GM03348 (cell line): Measurements from ENCODE around the gene AMOTL2.
A peak's percentile ranks its signal among the peaks of the same experiment; 100 is the strongest.

ENCODE experiments used
- DNase-seq: peaks from one replicate; pipeline ENCODE4 v3.0.0; 2012; ENCODE audit warnings: low spot score

Gene AMOTL2

DNA sequence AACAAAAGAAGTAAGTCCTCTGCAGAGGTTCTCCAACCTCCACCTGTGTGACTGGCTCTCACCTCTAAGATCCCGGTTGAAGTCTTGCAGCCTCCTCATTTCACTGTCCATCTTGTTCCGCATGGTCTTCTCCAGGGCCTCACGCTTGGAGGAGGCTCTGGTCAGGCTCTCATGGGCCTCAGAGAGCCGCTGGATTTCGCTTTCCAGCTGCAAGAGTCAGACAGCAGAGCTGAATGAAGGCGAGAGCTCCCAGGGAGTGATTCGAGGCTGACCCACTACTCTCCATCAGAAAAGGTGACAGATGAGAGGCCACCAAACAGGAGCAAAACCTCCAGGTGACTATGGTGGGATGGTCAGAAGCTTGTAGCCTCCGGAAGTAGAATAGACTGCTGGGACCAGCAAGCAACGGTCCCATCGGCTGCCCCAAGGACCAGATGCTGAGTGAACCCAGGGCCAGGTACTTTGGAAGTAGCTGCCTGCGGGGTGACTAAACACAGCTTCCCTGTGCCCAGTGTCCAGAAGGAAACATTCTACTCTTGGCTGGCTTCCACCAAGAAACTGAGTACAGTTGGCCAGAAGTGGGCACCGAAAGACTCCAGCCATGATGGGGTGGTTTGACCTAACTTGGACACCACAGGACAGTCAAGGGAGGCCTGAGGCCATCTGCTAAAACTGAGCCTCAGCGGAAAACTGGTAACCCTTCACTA lies 7.9 kb downstream of the AMOTL2 start:
- DNase-seq: no peak

DNA sequence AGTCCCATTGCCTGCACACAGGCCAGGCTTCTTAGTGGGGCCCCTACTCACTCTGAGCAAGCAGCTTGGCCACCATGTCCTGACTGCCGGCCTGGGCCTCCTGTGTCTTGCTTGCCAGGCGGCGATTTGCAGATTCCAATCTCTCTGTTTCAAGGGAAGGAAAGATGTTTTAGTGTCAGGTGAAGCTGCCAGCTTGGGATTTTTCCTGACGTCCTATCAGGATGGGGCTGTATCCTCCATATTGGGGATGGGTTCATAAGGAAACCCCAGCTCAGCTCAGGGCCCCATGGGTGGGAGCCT lies 8.5 kb downstream of the AMOTL2 start:
- no peak for DNase-seq

DNA sequence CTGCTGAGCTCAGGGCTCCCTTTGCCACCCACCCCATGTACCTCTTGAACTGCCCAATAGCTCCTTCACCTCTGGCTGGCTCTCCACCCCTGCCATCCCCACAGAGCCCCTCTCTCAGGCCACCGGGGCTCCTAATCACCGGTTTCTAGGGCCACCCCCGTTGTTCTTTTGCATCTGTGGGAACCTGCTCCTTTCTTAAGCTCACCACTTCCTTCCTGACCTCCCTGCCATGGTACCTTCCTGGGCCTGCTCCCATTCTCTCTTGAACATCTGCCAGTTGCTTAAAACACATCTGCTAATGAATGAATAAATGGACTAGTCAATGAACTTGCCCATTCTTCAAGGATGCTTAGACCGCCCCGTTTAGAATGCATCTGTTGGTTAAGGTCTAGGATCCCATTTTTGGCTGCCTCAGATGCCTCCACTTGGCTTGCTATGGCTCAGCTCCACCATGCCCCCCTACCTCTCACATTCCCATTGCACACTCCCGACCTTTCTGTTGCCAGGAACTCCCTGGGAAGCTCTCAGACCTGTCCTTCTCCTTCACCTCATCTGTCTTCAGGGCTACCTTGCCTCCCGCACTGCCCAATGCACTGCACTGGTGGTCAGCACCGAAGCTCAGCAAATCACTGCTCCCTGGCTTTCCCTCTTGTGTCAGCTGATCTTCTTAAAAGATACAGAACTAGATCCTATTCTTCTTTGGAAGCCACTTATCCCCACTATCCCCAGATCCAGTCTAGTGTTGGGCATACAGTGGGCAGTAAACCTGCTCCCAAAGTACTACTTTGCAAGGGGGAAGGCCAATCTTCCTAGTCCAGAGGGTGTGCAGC lies 9.1 kb downstream of the AMOTL2 start:
- DNase-seq: no peak

DNA sequence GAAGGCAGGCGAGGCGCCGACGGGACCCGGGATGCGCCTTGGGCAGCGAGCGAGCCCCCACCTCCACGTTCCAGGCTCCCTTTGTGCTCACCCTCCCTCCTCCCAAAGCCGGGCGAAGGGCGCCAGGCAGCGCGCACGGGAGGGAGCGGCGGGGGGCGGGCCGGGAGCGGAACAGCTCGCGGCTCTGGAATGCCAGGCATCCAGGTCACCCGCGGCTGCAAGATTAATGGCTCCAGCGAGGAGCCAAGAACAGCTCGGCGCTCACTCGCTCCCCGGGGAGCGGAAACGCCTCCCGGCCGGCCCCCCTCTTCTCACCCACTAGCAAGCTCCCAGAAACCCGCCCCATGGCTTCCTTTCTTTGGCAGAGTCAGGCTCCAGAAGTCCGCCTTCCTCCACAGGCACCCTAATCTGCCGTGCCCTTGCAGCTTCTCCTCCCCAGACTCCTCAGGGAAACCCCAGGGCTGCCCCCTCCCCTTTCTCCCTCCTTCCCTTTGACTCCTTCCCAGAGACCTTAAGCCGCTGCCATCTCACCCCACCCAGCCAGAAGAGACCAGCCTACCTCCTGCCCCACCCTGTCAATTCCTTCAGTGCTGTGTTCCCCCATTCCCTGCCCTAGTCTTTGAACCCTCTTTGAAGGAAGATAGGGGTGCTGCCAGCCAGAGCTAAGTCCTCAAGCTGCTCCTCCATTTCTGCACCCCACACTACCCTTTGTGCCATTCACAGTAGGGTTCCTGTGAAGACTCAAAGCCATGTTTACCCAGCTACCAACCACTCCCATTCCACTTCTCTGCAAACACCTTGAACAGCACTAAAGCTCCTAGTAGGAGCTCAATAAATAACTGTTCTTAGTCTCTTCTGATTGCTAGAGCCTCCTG lies 9.9 kb downstream of the AMOTL2 start:
- DNase-seq: peak; percentile 97

DNA sequence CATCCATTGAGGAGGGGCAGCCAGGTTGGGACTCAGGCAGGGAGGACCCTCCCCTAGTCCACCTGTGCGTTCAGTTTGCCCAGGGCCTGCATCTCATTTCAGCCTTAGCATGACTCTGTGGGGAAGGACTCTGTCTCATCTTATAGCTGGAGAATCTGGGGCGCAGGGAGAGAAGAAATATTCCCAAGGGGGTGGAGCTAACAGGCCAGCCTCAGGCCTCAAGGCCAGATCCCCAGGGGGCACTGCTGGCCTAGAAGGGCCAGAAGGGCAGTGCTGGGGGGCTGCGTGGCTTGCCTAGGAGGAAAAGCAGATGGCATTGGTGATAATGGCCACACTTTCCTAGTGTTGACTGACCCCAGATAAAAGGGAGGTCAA lies 10.9 kb downstream of the AMOTL2 start:
- no peak for DNase-seq

DNA sequence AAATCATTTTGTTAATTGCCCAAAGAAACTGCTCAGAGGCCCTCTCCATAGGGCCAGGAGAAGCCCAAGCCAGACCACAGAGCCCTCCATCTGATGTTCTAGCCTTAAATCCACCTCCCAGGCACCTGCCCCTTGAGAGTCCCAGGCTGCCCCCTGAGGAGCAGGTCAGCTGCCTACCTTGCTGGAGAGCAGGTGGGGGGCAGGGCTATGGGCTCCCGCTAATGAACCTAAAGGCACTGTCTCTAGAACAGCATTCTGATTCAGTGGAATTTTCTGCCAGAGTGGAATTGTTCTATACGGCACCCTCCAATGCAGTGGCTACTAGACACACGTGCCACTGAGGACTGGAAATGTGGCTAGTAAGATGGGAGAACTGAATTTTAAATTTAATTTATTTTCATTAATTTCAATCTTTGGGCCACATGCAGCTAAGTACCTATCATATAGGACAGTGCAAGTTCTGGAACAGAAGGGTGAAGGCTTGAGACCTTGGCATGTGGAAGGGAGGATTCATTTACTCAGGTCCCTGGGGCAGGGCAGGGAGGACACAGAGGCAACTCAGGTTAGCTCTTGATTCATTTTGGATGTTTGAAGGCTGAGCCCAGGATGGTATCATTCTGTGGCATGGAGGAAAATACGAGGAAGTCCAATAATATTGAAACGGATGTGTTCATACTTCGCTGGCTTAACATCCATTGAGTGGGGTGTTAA lies 11.4 kb downstream of the AMOTL2 start:
- DNase-seq: no peak

DNA sequence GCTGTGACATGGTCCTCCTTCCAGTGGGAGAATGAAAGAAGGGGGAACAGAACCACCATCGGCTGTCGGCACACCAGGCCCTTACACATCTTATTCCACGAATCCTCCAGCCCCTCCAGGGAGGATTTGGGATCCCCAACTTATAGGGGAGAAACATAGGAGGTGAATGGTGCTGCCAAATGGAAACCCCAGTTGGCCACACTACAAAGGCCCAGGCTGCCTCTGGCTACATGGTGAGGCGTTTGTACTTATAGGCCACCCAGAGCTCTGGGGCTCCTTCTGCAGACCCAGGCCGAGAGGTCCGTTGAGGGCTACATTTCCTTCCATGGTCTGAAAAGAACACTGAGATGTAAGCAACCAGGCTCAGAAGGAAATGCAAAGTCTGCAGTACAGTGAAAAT lies 12.0 kb downstream of the AMOTL2 start:
- no peak for DNase-seq

DNA sequence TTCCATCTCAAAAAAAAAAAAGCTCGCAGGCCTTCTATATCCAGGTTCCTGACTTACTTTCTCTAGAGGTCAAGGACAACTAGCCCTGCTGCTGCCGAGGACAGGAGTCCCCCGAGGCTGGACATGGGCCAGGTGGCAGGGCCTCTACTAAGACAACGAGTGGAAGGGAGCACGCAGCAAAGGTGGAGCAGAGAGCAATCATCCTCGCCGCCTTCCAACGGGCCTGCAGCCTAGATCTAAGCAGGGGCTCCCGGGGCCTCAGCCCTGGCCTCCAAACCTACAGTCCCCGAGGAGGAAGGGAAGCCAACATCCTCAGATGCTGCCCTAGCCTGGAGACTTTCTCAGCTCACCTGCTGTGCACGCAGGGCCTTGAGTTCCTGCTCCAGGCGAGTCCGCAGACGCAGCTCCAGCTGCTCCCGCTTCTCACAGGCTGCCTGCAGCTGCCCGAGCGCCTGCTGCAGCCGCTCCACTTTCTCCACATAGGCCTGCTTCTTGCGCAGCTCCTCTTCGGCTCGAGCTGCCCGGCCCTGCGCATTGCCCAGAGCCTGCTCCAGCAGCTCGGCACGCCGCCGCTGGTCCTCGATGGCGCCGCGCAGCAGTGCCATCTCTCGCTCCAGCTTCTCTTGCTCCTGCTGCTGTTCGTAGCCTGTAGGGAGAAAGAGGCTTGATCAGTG lies 12.9 kb downstream of the AMOTL2 start:
- no peak for DNase-seq

DNA sequence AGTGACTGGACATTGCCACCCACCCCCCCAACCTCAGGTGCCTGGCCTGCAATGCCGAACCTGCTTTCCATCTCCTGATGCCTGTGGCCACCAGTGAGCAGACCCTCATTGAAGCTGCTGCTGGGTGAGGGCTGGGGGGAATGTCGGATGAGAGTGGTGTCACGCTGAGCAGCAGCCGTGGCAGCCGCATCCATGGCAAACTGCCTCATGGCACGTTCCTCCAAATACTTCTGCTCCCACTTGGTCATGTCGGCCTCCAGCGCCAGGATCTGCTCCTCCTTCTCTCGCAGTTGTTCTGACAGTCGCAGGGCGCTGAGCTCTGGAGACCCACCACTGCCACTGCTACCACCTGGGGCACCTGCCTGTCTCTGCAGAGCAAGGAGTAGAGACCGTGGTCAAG lies 14.2 kb downstream of the AMOTL2 start:
- no peak for DNase-seq

DNA sequence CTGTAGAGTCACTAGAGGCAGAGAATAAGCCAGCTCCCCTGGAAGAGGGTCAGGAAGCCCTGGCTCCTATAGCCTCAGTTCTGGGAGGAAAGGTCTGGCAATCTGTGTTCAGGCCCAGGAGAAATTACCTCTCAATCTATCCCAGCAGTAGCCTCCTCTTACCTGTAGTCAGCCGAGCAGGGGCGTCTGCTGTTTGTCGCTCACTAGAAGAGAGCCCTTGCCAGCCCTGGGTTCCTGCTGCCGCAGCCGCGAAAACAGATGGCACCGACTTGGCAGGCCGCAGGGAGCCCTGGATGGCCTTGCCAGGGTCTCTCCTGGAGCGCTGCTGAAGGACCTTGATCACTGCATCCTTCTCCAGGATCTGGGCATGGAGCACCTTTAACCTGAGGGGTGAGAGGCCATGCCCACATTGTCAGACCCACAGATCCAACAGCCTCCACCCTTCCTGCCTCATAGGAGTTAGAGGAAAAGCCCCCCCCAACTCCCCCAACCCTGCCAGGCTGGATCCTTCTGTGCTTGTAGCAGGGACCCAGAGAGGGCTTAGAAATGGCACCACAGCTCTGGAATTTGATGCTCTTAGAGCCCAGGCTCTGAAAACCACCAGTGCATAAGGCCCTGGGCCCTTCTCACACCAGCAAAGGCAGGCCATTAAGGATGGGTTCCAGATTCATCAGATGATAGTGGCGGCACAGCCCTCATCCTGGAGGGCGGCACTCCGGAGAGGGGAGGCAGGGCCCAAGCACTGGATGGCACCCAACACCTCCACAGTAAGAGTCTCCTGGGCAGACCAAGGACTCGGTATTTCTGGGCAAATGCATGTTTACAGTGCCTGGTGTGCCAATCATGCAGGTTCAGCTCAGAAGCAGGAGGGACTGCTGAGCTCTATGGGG lies 14.9 kb downstream of the AMOTL2 start:
- DNase-seq: no peak

DNA sequence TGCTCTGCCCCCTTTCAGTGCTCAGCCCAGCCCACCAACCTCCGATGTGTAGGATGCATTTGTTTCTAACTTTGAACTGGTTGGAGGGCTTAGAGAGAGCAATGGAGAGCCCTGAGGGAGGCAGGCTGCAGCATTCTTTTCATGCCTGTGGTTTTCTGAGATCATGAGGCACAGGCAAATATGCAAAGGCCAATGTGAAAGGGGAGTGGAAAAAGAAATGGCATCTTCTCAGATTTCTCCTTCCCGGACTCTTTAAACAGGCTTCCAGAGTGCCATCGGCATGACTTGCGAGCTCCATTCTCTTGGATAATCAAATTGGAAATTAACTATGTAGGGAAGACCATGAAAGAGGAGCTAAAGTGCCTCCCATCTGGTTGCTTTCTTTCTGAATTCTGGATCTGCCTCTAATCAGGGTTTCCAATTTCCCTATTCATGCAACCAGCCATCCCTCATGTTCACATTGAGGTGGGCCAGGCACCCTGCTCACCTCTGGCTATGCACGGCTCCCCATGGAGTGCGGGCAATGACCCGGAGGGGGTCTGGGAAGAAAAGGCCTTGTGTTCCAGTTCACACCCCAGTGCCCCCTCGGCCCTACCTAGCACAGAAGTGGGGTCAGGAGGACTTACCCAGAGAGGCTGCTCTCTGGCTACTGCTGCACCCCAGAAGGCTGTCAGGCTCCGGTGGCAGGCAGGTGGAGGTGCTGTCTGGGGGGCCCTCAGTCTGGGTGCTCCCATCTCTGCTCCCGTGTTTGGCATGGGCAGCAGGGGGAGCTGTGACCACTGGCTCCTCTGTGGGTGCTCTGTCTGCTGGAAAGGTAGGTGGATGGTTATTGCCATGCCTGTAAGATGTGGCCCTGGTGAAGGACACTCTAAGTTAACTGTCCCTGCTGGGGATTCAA lies 16.1 kb downstream of the AMOTL2 start:
- DNase-seq: peak; percentile 87

DNA sequence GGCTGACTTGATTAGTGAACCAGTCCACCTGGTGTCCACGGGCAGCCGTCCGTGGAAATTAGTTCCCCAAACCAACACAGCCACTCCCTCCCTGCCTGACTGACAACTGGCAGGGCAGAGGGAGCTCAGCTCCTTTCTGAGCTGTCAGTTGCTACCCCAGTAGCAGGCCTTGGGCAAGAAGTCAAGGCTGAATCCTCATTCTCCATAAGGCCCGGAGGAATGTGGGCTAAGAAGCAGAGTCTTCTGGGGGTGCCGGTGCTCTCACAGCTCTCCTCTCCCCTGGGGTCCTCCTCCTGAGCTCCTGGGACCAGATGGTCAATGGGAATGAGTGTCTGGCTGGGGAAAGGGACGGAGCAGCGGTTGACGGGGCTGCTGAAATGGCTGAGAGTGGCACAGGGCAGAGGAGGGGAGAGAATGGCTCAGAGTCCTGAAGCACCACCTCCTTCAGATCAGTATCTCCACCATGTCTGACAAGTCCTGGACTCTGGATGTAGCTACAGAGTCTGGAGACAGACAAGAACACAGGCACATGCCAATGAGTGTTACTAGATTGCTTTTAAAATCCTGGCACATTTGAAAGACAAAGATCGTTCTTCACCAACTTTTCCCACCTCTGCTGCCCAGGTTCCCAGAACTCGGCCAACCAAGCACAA lies 16.9 kb downstream of the AMOTL2 start:
- no peak for DNase-seq

DNA sequence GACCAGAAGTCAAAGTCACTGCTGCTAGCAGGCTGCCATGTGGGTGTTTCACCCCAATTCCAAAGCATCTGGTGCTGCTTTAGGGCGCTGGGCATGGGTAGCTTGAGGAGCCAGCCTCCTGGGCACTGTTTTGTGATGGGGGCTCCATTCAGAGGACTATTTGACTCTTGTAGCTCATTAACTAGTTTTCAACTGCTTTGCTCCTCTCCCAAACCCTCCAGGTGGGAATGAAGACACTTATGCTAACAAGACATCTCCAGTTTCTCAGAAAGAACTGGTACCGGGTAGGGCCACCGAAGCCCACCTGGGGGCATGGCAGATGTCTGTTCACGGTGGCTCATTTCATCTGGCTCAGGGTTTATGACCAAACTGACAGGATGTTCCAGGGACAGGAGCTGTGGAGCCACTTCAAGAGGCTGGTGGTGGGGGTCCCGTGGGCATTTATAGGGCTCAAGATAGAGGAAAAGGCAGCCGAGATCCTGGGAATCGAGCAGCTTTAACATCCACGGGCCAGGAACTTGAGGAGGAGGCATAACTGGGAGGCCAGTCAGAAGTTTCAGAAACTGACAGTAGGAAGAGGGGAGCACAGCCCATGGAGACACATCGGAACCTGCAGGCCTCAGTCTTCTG lies 17.7 kb downstream of the AMOTL2 start:
- DNase-seq: no peak

DNA sequence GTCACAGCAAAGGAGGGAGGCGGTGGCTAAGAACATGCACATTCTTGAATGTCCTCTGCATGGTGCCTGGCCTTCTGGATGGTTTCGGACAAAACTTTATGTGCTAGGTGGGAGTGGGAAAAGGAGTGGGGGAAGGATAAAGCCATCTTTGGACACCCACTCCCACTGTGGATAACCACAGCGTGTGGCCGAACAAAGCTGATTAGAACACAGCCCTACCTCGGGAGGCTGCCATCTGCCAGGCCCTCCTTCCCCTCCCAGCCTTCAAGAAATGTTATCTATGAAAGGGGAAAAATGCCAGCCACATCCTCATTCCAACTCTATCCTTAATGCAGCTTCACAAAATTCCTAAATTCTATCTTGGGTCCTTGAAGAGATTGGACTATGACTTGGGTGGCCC lies 18.8 kb downstream of the AMOTL2 start:
- no peak for DNase-seq

DNA sequence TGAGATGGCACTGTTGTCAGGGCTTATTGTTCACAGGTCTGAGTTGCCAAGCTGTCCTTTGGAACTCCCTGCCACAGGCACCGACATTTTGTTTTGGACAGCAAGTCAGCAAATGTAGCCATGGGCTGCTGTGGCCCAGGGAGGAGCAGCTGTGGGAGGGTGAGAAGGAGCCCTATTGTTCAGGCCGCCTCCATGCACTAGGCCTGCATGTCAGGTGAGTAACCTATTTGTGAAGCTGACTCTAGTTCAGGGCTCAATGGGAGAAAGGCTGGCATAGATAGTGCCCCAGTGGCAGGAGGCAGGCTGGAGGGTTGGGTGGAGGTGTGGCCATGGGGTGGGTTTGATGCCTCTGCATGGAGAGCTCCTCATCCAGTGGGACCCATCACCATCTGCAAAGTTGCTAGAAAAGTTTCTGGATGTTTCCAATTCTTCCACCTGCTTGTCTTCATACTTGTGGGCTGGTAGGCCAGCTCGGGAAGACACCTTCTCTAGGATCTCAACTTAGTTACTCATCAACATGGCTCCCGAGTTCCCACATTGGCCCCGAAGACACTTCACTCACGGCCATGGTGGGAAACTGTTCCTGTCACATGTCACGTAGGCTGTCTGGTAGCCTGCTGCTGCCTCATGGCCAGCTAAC lies 19.5 kb downstream of the AMOTL2 start:
- no peak for DNase-seq

DNA sequence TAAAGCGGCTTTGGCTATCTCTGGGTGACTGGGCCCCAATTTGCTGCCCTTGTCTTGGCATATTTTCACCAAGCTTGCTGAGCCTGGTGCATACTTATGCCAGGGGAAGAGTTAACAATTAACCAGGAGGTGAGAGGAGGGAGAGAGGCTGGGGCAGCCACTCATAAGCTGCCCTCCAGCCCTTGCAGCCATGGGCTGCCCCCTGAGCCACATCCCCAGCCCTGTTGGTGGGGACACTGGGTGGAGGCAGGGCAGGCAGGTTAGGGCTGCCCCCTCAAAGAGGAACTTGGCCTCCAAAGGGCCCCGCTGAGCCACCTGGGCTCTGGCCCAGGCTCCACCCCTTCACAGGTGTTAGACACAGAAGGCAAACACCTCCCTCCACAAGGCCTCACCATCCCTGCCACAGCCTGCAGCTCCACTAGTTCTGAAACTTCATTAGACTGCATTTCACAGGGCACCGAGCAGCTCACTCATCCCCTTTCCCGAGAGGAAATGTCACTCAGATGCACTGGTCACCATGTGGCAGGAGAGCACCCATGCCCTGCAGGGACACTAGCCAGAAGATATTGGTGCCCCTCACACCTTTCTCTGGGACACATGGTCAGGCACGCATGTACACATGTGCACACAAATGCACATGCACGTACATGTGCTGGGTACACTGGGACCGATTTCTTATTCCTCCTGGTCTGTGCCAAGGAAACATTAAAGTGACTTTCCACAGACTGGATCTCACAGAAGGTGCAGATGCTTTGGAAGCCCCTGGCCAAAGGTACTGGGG lies 20.2 kb downstream of the AMOTL2 start:
- no peak for DNase-seq

DNA sequence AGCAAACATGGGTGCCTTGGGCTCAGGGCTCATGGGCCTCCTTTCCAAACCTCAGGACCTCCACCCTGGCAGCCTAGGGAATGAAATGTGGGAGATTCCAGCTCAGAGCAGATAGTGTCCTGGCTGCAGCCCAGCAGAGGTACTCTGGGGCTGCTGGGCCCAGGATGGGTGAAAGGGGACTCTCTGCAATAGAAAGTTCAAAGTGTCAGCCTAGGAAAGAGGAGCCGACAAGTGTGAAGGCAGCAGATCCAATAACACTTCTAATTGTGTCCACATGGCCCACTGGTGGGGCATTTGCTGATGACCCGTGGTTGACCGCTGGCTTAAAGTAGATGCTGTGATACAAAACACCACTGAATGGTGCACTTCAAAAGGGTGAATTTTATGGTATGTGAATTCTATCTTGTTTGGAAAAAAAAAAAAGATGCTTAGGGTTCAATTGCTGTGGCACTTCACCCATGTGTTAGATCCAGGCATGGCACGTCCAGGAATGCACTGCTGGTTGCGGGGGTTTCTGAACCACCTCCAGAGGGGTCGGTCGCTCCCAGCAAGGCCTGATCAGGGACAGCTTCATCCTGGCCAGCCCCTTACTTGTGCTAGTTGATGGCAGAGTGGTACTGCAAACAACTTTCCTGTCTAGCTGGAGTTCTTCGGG lies 20.9 kb downstream of the AMOTL2 start:
- no peak for DNase-seq
